ENCODE results near the gene CCDC8.
"Not testable (repeated sequence)": the region's sequence is repeated elsewhere in the genome, so short reads cannot be mapped to it uniquely, and the experiment has no call there.

CCDC8 gene

DNA sequence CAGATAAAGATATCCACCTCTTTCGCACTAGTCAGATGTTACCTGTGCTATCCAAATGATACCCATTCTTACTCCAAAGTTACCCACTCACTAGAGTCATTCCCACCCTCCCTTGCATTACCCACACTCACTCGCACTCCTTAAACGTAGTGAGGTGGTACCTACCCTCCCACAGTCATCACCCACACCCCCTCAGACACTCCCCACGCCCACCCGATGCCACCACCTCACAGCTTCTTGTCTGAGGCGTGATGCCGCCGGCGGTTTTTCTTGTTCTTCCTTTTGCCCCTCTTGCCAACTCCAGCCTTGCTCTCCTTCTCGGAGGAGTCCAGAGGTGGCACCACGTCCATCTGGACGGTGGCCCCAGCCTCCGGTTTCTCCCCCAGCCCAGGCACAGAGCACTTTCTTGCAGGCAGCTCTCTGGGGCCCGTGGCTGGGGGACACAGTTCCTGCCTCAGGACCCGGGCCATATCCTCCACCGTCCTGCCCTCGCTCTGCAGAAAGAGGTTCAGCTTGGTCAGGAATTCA is 14.2 kb upstream of the CCDC8 start:
- DNase-seq = no peak

DNA sequence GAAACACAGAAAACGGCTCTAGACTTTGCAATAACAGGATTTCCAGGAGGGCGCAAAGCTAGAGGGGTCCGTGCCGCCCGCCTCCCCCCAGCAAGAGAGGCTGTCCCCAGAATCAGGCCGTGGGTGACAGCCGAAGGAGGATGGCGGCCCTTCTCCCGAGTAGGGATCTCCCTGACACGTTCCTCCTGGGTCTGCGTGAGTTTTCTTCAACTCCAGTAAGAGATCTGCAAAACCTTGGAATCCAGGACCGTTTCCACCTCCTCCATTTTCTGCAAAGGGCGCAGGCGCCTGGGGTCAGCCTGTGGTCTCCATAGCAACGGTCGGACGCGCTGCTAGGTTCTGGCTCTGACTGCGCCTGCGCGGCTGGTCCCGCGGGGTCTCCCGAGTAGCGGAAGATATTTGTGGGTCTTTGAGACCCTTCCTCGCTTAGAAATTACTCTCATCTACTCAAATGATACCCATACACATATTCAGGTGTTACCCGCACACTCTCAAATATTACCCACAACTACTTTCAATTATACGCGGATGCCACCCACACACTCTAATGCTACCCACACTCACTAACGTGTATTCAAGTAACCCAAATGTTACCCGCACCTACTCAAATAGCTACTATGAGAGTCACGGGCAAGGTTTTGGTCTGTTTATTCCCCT is 13.3 kb upstream of the CCDC8 start:
- DNase-seq = peak in 1 of 2 experiments; percentile 58

DNA sequence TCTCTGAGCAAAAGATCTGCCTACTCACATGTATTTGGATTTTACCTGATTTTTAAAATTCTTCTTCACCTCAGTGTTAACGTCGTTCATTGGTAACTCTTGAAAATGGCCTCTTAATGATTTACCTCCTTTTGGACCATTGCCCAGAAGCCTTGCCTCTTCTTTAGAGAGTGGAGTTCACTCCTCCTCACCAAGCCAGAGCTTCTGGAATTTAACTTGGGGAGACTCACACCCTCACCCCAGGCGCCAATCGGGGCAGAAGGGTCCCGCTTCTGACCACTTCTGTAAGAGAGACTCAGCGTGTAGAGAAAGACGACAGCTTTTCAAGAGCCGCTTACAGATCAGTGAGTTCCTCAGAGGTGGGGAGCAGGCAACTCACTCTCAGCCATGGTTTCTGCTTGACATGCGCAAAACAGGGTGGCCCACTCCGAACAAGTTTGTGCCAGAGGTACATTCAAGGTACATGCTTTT is 12.7 kb upstream of the CCDC8 start:
- no peak for DNase-seq

DNA sequence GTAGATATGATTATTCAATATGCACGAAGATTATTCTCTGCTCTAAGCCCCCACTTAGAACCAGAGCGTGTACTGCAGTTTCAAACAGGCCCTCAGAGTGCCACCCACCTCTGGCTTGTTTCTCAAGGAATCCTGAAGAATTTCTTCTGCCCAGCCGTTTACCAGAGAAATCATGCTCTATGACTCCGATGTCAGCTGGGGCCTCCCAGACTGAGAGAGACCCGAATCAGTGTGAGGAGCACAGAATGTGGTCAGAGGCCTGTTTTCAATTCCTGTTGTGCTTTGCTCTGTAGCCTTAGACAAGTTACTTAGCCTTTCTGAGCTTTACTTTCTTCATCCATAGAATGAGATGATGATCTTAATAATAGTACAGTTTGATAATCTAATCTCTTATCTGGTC is 9.8 kb upstream of the CCDC8 start:
- no peak for DNase-seq

DNA sequence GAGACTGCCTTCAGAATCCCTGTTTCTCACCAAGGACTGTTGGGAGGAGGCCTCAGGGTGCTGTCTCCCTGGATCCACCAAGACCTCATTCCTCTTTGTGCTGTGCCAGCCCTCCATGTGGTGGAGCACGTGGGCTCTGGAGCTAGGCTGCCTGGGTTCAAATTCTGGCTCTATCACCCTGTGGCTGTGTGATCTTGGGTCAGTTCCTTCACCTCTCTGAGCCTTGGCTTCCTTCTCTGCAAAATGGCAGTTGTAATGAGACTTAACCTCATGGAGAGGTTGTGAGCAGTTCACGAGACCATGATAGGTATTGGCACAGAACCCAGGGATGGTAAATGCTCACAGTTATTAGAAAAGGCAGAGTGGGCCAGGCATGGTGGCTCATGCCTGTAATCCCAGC is 9.0 kb upstream of the CCDC8 start:
- DNase-seq = no peak

DNA sequence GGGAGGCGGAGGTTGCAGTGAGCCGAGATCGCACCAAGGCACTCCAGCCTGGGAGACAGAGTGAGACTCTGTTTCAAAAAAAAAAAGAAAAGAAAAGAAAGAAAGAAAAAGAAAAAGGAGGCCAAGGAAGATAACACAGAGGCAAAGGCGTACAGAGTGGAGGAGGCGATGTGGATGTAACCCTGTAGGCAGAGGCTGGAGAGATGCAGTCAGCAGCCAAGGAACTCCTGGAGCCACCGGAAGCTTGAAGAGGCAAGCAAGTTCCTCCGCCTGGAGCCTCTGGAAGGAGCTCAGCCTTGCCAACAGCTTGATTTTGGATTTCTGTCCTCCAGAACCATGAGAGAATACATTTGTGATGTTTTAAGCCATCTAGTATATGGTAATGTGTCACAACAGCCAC is 6.7 kb upstream of the CCDC8 start:
- no peak for DNase-seq

DNA sequence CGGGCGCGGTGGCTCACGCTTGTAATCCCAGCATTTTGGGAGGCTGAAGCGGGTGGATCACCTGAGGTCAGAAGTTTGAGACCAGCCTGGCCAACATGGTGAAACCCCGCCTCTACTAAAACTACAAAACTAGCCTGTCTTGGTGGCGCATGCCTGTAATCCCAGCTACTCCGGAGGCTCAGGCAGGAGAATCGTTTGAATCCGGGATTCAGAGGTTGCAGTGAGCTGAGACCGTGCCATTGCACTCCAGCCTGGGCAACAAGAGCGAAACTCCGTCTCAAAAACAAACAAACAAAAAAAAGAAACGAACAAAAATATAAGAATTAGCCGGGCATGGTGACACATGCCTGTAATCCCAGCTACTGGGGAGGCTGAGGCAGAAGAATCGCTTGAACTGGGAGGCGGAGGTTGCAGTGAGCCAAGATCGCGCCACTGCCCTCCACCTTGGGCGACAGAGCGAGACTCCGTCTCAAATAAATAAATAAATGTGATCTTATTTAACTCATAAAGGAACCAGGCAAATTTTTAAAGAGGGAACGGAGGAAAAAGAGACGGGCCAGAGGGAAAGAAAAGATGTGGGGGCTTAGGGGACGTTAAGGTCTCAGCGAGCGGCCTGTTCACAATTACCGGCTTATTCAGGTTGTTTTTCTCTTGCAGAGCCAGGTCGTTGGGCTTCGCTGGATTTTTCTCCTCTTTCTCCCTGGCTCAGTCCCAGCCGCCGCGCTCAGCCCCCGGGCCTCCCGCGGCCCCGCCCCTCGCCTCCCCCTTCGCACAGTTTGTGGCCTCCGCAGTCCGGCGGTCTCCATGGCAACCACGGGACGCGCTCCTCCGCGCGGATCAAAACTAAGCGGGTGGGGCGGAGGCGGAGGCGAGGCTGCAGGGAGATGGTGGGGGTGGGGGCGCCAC is 2.7 kb upstream of the CCDC8 start:
- peak; percentile 26 to 79 for DNase-seq

DNA sequence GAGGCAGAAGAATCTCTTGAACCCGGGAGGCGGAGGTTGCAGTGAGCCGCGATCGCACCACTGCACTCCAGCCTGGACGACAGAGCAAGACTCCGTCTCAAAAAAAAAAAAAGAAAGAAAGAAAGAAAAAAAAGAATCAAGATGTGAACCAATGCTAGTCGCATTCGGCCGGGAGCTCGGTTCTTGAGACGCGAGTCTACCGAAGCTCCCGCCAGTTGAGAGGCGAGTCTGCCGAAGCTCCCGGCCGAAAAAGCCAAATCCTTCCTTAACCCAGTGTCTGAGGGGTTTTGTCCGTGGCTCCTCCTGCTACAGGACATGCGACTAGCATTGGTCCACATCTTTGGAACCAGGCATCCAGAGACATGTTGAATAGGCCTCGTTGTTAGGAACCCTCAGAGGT is 1.5 kb upstream of the CCDC8 start:
- not testable (repeated sequence) for DNase-seq

DNA sequence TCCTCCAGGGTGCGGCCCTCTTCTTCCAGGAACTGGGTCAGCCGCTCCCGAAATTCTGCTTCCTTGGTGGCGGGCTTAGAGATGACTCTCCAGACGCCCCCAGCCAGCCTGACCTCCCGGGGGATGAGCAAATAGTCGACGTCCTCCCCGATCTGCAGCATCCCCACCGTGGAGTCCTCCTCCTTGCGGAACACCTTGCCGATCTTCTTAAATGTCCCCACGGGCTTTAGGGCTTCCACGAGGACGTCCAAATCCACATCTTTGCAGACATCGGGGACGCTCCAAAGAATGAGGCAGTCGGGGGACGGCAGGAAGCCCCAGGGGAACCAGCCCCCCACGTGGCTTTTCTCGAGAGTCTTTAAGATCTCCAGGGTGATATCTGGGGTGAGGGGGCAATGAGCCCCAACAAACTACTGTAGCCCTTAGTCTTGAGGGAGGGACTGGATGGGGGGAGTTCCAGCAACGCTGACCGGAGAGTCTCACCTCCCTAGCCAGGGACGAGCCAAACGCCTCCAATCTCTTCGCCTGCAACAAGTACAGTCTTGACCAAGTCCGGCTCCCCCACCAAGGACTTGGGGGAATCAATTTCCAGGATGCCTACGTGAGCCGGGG is 608 bp downstream of the CCDC8 start:
- no peak for DNase-seq

DNA sequence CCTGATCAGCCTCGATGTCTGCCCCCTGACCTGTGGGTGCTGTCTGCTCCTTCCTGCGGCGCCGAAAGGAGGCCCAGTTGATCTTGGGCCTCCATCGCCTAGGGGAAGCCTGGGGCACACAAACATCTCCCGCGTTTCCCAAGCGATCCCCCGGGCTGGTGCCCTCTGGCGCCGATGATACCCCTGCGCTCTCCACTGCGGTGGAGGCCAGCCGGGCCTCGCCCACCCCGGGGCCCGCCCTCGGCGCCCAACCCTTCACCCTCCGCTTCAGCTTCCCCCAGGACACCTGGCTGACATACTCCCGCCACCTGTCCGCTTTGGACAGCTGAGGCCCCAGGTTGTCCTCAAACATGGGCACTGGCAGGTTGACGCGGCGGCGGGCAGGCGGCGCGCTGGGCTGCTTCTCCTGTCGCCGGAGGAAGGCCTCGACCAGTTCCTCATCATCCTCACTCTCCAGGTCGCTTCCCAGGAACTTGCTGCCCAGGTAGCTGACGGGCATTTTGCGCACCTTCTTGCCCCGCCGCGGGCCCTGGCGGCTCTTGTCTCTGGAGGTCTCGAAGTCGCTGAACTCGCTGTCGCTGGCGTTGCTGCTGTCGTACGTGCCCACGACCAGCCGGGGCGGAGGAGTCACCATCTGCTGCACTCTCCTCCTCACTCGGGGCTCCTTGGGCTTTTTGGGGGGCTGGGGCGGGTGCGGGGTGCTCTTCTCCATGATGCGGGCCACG is 1.3 kb downstream of the CCDC8 start:
- no peak for DNase-seq

DNA sequence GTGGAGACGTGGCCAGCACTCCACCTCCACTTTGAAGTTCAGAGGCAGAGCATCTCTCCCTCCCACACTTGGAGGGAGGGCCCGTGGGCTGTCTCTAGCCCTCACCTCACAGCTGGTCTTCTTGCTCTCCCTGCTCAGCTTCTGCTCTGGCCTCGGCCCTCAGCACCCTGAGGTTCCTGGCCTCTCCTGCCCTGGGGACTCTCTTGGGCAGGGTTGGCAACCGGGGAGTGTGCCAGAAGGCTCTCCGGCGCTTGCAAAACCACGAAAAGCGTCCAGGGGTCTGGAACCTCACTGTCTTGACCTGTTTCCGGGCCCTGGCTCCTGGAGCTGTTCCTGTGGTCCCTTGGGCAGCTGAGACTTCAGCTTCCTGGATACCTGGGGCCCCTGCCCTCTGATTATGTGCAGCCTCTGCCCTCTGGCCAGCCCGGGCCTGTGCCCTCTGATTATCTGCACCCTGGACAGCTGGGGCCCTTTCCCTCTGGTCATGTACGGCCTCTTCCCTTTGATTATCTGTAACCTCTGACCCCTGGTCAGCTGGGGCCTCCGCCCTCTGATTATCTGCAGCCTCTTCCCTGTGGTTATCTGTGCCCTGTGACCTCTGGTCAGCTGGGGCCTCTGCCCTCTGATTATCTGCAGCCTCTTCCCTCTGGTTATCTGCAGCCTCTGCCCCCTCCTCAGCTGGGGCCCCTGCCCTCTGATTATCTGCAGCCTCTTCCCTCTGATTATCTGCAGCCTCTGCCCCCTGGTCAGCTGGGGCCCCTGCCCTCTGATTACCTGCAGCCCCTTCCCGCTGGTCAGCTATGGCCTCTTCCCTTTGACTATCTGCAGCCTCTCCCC is 2.1 kb downstream of the CCDC8 start:
- DNase-seq = no peak

DNA sequence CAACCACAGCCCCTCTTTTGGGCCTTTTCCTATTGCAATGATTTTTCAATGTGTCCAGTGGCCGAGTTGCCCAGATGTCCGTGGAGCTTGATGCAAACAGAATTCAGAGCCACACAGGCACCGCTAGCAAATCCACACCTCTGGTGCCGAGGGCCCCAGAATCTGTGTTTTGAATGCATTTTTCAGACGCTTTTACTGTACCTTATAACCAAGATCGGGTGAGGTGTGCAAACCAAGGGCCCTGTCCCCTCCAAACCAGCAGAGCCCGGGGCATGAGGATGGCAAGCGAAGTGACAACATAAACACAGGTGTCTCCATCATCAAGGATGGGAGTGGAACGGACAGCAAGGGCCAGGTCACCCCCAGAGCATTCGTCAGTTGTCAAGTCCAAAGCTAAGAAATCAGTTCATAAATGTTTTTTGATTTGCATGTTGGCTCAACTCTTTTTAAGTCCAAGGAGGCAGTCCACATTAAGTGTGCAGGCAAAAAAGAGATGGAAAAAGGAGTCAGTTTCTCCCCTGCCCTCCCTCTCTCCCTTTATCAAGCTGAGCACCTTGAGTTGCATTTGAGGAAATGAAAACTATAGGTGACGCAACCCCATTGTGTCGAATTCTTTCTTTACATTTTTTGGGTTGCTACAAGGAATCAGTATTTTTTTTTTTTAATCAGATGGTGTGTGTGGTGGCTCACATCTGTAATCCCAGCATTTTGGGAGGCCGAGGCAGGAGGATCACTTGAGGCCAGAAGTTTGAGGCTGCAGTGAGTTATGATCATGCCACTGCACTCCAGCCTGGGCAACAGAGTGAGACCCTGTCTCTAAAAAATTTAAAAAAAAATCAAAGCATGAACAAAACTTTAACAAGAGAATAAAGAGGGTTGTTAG is 2.9 kb downstream of the CCDC8 start:
- DNase-seq = no peak

DNA sequence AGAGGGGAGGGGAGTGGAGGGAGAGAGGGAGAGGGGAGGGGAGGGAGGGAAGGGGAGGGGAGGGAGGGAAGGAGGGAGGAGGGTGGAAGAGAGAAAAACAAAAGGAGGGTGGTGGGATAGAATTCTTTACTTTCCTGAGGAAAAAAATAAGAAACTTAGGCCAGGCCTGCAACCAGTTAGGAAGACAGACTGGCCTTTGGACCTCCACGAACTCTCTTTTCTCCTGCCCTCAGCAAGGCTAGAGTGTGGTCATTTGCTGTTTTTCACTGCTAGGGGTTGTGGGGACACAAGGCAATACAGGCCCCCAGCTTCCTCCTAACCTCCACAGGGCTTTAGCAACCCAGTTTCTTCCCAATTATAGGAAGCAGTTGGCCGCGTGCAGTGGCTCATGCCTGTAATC is 4.2 kb downstream of the CCDC8 start:
- DNase-seq = no peak

DNA sequence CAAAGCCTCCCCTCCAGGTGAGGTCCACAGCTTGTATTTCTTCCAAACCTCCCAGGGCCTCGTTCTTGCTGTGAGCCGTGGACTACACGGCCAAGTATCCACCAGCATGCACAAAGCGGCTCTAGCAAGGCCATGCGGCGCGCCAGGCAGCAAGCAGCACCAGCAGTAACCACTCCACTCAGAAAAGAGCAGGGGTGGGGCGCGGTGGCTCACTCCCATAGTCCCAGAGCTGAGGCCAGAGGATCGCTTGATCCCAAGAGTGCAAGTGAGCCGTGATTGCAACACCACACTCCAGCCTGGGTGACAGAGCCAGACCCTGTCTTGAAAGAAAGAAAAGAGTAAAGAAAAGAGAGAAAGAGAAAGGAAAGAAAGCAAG is 4.7 kb downstream of the CCDC8 start:
- no peak for DNase-seq

DNA sequence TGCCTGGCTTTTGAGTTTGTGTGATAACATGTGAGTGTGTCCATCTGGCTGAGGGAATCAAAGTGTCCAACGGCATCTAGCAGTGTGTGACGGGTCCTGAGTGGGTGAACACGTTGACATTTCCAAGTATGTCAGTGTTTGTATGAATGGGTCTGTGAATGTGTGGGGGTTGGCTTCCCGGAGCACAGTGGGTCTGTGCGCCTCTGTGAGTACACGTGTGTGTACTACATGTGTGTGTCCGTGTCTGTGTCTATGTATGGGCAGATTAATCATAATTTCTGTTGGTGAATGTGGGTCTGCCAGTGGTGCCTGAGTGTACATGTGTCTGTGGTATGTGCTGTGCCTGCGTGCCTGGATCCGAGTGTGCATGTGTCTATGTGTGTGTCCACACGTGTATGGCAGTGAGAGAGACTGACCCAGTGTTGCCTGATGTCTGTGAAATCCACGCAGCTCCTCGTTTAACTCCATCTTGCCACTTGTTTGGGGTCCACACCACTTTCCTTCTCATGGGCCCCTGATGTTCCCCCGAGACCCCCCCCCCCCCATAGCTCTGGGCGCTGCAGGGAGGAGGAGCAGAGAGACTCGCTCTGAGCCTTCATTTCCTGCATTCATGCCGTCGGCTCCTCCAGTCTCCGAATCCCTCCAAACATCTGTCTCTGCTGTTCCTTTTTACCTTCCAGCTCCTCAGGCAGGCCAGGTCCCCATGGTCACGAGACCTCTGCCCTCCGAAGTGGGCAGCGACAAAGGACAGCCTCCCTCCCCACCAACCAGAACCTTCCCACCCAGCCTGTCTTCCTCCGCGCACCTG is 5.3 kb downstream of the CCDC8 start:
- no peak for DNase-seq

DNA sequence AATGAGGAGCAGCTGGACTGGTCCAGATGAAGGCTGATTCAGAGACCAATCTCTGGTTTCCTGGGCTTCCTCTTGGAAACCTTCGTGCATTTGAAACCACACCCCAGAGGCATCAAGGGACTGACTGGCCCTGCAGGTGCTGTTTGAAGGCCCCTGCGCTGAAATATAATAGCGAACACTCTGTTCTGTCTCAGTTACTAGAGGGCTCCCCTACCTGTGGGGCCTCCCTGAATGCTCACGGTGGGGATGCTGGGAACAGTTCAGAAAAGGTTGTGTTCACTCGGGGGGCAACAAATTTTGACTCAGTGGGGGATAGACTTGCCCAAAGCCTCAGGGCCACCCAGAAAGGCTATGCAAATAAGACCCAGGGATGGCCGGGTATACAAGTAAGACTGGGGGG is 6.4 kb downstream of the CCDC8 start:
- DNase-seq = no peak

DNA sequence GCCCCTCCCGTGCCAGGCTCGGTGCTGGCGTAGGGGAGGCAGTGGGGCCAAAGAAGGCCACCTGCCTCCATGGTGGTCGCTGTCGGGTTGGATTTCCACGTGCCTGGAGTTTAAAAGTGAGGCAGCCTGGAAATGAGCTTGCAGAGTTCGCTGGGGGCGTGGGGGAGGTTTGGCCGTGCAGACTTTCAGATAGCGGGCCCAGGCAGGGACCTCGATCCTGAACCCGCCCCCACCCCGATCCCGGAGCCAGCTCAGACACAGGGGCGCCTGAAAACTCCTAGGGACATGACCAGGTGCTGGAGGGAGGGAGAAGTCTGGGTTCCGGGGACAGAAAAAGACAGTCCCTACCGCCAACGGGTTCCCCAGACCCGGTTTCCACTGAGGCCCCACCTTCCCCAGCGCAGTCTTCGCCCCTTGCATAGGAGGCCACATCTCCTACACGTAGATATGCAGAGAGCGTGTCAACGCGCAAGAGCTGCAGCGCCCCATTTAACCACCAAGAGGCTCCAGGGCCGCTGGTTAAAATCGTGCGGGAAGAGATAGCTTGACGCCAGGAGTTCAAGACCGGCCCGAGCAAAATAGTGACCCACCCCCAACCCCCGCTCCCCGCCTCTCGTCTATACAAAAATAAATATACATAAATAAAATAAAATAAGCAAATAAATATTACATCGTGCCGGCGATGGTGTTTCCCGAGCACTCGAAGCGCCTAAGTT is 8.5 kb downstream of the CCDC8 start:
- no peak for DNase-seq

DNA sequence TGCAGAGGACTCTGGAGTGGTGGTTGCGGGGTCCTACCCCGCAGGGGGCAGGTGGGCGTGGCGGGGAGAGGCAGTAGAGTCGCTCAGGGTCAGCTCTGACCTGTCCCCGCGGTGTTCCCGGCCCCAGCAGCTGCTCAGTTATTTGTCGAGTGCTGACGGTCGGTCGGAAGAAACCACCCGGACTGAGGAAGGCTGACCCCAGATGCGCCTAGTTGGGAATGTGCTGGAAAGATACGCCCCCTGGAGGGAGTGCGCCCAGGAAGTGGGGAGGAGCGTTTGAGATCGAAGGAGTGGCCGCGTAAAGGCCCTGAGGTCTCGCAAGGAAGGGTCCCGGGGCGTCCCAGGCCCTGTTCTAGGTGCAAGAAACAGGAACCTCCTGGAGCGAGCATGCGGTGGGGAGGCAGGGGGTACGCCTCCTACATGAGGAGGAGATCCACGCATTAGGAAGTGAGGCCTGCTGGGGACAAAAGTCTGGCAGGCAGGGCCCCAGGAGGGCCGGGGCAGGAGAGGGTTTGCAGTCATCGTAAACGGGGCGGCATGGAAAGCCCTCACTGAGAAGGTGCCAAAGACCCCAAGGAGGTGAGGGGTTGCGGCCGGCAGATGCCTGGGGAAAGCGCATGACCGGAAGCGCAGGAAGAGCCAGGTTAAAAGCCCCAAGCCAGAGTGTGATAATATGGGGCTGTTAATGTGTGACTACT is 9.2 kb downstream of the CCDC8 start:
- no peak for DNase-seq

DNA sequence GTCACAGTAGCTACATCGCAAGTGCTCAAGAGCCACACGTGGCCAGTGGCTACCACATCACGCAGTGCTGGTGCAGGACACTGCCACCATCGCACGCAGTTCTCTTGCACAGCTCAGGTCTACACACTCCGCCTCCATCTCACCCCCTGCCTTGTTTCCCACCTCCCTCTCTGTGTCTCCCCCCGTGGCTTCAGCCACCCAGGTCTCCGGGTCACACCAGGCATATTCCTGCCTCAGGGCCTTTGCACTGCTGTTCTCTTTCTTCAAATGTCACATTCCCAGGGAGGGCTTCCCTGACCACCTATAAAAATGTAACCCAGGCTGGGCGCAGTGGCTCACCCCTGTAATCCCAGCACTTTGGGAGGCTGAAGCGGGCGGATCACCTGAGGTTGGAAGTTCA is 10.6 kb downstream of the CCDC8 start:
- no peak for DNase-seq
